GM13976 (cell line): ENCODE results near the gene GPR63.

Source experiments
- DNase-seq: peaks from one replicate; pipeline ENCODE4 v3.0.0; 2012; ENCODE audit warnings: low spot score
- CTCF ChIP-seq: IDR thresholded peaks from 2 replicates; pipeline ENCODE4 v1.5.1; 2012; ENCODE audit warnings: borderline replicate concordance, mild to moderate bottlenecking; ENCODE audit not compliant: insufficient read depth; ENCODE audit errors: extremely low read depth, missing control alignments, control extremely low read depth
- in situ Hi-C: fragments of 300-500 bp; cut with MboI; formaldehyde crosslinking; loops from one replicate; pipeline ENCODE4 v1.12.0; 2022; ENCODE audit warnings: low sequenced_read_pairs, mixed read lengths, inconsistent platforms; ENCODE audit not compliant: unreplicated experiment

Gene GPR63

DNA sequence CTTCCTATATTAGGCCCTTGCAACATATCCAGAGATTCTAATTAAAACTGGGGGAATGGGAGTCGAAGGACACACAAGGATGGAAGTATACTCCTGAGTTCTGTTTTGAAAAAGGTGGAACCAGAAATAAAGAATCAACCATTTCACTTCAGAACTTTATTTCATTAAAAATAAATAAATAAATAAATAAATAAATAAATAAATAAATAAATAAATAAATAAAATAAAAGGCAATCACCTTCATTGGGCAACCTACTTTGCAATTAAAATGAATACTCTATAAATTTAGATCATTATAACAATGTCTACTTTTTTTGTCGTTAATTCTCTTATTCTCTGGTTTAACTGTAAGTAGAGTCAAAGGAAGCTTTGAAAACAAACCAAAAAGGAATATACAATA lies 25.6 kb downstream of the GPR63 start:
- no peak for TF ChIP-seq CTCF
- DNase-seq, result no peak
- in situ Hi-C loops, result no loop called here

DNA sequence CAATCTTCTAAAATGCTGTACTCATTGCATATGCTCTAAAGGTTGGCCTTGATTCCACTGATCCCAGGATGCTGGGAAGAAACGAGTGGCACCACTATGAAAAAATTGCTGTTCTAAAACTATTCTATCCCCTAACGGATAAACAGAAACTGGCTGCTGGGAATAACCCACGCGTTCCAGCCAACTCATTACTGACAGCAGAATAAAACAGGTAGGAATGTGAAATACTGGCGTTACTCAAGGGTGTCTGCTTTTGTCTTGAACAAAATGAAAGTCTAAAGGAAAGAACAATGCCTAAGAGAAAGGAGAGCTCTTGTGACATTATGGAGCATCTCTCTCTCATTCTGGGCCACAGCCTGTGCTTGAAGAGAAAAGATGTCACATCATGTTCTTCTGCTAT lies 26.1 kb downstream of the GPR63 start:
- in situ Hi-C loops, result no loop called here
- DNase-seq, result no peak

DNA sequence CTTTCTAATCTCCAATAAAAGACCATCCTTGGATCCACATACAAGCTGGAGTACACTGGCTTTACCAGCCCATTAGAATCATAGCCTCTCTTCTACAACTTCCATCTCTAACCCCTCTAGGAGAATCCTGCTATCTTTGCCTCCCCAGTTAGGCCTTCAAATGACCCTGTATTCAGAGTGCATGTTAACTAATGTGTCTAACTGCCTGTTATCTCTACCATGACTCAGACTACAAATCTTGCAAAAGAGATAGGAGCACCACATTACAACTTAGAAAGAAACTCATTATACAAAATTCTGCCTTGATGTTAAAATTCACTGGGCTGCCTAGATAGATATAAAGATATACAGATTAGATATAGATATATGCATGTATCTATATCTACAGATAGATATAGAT lies 28.2 kb downstream of the GPR63 start:
- no peak for TF ChIP-seq CTCF
- in situ Hi-C loops, result no loop called here
- DNase-seq, result no peak

More for the DNA sequence above, 26.1 kb downstream of the GPR63 start:
- no peak for TF ChIP-seq CTCF

- DNase-seq, result no peak
- TF ChIP-seq CTCF, result no peak
- in situ Hi-C loops, result no loop called here
Measured at GRCh38 chr6:96803106-96803481, 34.2 kb downstream of the GPR63 start.

DNA sequence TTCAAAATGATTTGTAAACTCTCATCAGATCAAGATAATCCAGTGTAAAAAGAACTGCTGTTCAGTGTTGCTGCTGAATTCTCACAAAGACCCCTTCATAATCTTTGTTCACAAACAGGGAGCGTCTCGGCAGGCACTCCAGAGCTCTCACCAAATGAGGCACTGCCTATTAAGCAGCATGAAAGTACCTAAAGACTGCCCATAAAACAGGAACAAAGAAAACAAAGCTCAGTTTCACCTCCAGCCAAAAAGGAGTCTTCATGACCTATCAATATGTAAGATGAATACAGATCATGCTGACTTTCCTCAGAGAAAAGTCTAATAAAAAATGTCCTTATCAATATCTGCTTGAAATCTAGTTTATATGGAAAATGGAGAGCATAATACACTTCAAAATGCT lies 41.8 kb downstream of the GPR63 start:
- in situ Hi-C loops, result no loop called here
- DNase-seq, result peak; percentile 26
- no peak for TF ChIP-seq CTCF

DNA sequence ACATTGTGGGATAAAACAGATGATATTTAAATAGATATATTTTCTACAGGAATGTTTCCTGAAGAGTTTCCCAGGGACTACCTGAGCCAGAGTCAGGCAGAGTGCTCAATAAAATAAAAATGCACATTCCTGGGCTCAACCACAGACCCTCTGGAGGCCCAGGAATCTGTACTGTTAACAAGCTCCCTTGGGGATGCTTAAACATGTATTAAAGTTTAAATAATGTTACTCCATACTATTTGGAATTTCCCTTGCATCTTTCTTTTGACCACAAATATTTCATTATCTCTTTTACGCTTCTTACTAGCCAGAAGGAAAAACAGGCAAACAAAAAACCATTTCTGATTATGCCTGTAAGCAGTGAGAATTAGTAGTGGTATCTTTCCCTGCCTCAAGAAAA lies 42.3 kb downstream of the GPR63 start:
- in situ Hi-C loops, result no loop called here
- DNase-seq, result no peak
- TF ChIP-seq CTCF, result no peak
